Psoas muscle (tissue), 8 donors: ENCODE results near the gene GCK. TPM values are rescaled to one million over a fixed set of nuclear protein-coding genes. Genes with fewer than 3 reads are reported as not detected.

Experiments used
- ATAC-seq, 4 donors: fragments of 200-7000 bp; cut with Tn5 transposase; one replicate each; pipeline ENCODE4 v1.9.1; 2020; ENCODE audit warnings: moderate library complexity in 3 of 4, mild to moderate bottlenecking in 2 of 4
- DNase-seq, 2 donors: peaks; one replicate each; pipeline ENCODE4 v3.0.0-alpha.2; 2020
- H3K27ac ChIP-seq: fragments of 200-600 bp; one replicate; pipeline ENCODE4 v1.8.0; 2022
- H3K27me3 ChIP-seq, 3 donors: fragments of 200-600 bp in 1 of 3; one replicate each; pipeline versions ENCODE4 v1.6.1 to v1.8.0; 2013 to 2022; ENCODE audit warnings: low read length in 2 of 3, mild to moderate bottlenecking in 2 of 3, moderate library complexity in 1 of 3; ENCODE audit not compliant: insufficient read depth in 3 of 3
- H3K36me3 ChIP-seq, 2 donors: fragments of 200-600 bp in 1 of 2; one replicate each; pipeline versions ENCODE4 v1.6.1 to v1.8.0; 2013 to 2022; ENCODE audit warnings: low read depth in 1 of 2, mild to moderate bottlenecking in 1 of 2, moderate library complexity in 1 of 2; ENCODE audit not compliant: insufficient read depth in 1 of 2
- H3K4me1 ChIP-seq: fragments of 200-600 bp; one replicate; pipeline ENCODE4 v1.8.0; 2022
- H3K4me3 ChIP-seq: fragments of 200-600 bp; one replicate; pipeline ENCODE4 v1.8.0; 2022; ENCODE audit warnings: mild to moderate bottlenecking
- H3K9me3 ChIP-seq: fragments of 200-600 bp; one replicate; pipeline ENCODE4 v1.8.0; 2022
- WGBS, 3 donors: extraction: QIAGEN DNeasy Blood & Tissue Kit; methylation state at CpG; one replicate each; pipeline versions ENCODE4 v1.1.6 to v1.1.7; 2013; 5-methylcytosine and 5-hydroxymethylcytosine counted together
- intact Hi-C, 2 donors: fragments of 100-400 bp; cut with DNase I; formaldehyde crosslinking; loops; one replicate each; pipeline versions ENCODE4 v1.11.0 to v1.14.2; 2022
- polyA plus RNA-seq, 3 donors: library from polyadenylated mRNA; stranded (reverse); fragments of 200-250 nt; gene quantifications; one replicate each; pipeline ENCODE4 v1.2.3, GENCODE V29; 2013
- total RNA-seq, 4 donors: library from RNA; stranded (reverse); fragmentation: NEBNext Ultra II Directional in 2 of 4; extraction: Animal tissue kit (Norgen Biotek cat#: 25700) in 2 of 4; gene quantifications; one replicate each; pipeline versions ENCODE4 v1.2.1 to v1.2.4, GENCODE V29; 2021 to 2023
- TF ChIP-seq, protein P1 (sequence below): fragments of 200-600 bp; IDR thresholded peaks from one replicate; pipeline ENCODE4 v1.8.0; 2022; ENCODE audit warnings: antibody characterized with exemption
- donor health status: healthy with polysubstance abuse.
- donor health status: DM: no; HTN: no; CAD: no; lungs with moderate emphysema.
- donor health status: Bipolar disorder and iron deficiency.
- donor health status: healthy.
- donor health status: DM: yes; HTN: yes; CAD: no.
- donor health status: DM: no; HTN: no; CAD: no.
- donor health status: DM: no; HTN: no; CAD: no.
- donor health status: DM: yes; HTN: yes; CAD: no.

Gene GCK
- total and polyA plus RNA-seq, 7 donors: 0.07 to 0.11 (median 0.08) TPM; not detected in 4

DNA sequence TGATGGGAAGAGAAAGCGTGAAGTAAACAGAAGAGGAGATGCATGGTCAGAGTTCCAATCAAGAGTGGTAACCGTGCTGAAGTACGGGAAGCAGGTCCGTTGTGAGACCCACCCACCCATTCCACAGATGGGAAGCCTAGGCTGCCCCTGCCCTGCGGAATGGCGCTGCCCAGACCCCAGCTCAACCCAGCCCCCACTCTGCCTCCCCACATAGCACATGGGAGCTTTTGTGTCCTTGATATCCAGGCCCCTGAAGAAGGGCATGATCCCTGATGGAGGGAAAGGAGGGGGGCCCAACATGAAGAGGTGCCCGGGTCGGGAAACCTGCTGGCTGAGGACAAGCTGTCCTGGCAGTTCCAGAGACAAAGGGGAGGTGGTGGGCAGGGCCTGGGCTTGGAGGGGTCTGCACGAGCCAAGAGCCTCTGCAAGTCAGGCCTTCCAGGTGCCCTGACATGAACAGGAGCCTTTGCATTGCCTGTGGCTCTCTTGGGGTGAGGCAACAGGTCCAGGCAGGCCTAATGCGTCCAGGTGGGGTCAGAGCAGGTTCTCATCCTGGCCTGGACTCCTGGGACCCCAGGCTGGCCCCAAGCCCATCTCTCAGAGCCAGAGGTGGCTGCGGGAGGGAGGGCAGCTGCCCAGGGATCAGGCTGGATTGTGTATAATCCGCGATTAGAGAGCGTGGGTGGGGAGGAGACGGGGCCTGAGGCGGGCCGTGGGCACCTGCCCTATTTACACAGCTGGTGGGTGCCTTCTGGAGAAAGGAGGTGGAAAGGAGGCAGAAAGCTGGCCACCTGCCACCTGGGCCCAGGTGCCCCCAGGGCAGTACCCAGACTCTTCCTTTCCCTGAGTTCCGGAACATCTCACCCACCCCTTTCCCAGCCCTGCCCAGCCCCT lies 35.1 kb upstream of the GCK start:
- peak; percentile 9 to 50 for DNase-seq
- Histone ChIP-seq H3K27me3 (peaks cover 0 to 1% (median 0%) of the 10 kb centered on the region in 3 donors), H3K9me3 (no peaks in the 10 kb centered on the region), H3K27ac (no peak overlapping the region), H3K4me3 (no peak overlapping the region), H3K4me1 (peaks cover 8% of the 10 kb centered on the region), H3K36me3 (no peaks in the 10 kb centered on the region)
- WGBS, 3 donors: 67 to 81% (median 77%) methylated on average over 16 to 18 of the region's 18 CpGs
- TF ChIP-seq, protein P1, sequence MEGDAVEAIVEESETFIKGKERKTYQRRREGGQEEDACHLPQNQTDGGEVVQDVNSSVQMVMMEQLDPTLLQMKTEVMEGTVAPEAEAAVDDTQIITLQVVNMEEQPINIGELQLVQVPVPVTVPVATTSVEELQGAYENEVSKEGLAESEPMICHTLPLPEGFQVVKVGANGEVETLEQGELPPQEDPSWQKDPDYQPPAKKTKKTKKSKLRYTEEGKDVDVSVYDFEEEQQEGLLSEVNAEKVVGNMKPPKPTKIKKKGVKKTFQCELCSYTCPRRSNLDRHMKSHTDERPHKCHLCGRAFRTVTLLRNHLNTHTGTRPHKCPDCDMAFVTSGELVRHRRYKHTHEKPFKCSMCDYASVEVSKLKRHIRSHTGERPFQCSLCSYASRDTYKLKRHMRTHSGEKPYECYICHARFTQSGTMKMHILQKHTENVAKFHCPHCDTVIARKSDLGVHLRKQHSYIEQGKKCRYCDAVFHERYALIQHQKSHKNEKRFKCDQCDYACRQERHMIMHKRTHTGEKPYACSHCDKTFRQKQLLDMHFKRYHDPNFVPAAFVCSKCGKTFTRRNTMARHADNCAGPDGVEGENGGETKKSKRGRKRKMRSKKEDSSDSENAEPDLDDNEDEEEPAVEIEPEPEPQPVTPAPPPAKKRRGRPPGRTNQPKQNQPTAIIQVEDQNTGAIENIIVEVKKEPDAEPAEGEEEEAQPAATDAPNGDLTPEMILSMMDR: no peak
- intact Hi-C loops: no loop called here
- ATAC-seq: no peak

DNA sequence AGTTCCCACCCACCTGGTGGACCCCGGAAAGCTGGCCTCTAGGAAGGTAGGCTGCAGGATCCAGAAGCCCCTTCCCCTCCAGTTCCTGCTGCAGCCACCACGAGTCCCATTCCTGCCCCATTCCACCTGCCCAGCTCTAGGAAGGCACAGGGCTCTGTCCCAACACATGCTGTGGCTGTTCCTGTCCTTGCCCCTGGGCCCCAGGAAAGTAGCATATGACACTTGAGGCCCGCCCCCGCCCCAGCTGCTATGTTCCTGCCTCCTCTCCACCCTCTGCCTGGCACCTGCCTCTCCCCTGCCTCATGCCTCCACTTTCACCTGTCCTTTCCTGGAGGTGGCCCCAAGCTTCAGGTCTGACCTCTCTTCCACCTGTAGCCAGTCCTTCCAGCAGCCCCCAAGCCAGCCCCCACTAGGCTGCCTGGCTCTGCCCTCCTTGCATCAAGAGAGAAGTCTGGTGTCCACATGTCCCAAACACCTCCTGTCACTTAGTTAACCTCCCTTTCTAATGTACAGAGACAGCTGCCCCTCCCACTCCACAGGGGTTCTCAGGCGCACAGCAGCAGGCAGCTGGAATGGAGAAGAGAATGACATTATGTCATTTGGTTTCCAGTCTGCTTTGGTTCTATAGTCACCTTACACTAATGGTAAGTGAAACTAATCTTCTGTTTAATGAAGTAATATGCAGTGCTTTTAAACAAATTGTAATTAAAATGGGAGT lies 34.3 kb upstream of the GCK start:
- no peak for ATAC-seq
- Histone ChIP-seq H3K36me3 (no peaks in the 10 kb centered on the region), H3K9me3 (no peaks in the 10 kb centered on the region), H3K4me1 (peaks cover 9% of the 10 kb centered on the region), H3K27me3 (peaks cover 0 to 1% (median 0%) of the 10 kb centered on the region in 3 donors), H3K4me3 (no peak overlapping the region), H3K27ac (no peak overlapping the region)
- WGBS, 3 donors: 67 to 83% (median 71%) methylated on average over 5 of the region's 5 CpGs
- TF ChIP-seq, protein P1: no peak
- peak in 1 of 2 donors; percentile 35 for DNase-seq
- intact Hi-C loops: no loop called here

DNA sequence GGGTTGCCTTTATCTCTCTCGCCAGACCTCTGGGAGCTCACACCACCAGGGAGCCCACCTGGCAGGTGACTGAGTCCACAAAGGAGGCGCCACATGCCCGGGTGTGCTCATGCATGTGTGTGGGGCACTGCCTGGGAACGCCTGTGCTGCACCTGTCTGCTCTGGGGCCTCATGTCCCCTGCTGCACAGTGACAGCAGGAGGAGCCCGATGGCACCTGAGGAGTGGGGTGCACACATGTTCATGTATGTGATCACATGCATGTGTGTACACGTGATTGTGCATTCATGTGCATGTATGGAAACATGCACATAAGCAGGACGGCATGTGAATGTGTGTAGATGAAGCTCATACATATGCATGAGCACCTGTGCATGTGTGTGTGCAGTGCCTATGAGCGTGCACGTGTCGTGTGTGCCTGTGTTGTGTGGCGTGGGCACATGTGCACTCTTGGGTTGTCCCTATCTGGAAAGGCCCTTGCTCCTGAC lies 33.6 kb upstream of the GCK start:
- Histone ChIP-seq H3K27ac (no peak overlapping the region), H3K4me1 (peaks cover 11% of the 10 kb centered on the region), H3K27me3 (peaks cover 0 to 1% (median 0%) of the 10 kb centered on the region in 3 donors), H3K36me3 (no peaks in the 10 kb centered on the region), H3K4me3 (no peak overlapping the region), H3K9me3 (no peaks in the 10 kb centered on the region)
- ATAC-seq: no peak
- WGBS, 3 donors: 89 to 92% (median 91%) methylated on average over 11 of the region's 11 CpGs
- intact Hi-C loops: no loop called here
- TF ChIP-seq, protein P1: no peak
- peak; percentile 9 to 19 for DNase-seq

DNA sequence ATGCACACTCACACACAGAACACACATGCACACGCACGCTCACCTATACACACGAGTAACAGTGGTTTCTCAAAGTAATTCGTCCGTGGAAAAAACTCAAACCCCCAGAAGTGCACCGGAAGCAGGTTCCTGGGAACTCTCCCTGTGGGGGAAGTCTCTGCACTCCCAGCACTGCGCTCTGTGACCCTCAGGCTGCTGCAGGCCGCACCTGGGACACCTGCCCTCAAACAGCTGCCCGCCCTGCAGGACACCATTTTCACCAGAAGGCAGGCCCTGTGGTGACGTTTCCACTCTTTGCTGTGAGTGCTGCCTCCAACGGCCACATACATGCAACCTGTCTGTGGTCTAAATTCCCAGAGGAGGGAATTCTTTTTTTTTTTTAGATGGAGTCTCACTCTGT lies 32.8 kb upstream of the GCK start:
- Histone ChIP-seq H3K9me3 (no peaks in the 10 kb centered on the region), H3K27ac (no peak overlapping the region), H3K4me1 (peaks cover 11% of the 10 kb centered on the region), H3K4me3 (no peak overlapping the region), H3K27me3 (peaks cover 0 to 1% (median 0%) of the 10 kb centered on the region in 3 donors), H3K36me3 (no peaks in the 10 kb centered on the region)
- intact Hi-C loops: no loop called here
- WGBS, 3 donors: 85 to 88% (median 88%) methylated on average over 11 of the region's 11 CpGs
- DNase-seq (peak; percentile 2 to 17), ATAC-seq (no peak)
- TF ChIP-seq, protein P1: no peak
